GM11168 (cell line): ENCODE measurements around the gene CORO6.

ENCODE experiments used
- in situ Hi-C: fragments of 300-500 bp; cut with MboI; formaldehyde crosslinking; loops from one replicate; pipeline ENCODE4 v1.12.0; 2022; ENCODE audit warnings: low sequenced_read_pairs; ENCODE audit not compliant: unreplicated experiment

The CORO6 gene

DNA sequence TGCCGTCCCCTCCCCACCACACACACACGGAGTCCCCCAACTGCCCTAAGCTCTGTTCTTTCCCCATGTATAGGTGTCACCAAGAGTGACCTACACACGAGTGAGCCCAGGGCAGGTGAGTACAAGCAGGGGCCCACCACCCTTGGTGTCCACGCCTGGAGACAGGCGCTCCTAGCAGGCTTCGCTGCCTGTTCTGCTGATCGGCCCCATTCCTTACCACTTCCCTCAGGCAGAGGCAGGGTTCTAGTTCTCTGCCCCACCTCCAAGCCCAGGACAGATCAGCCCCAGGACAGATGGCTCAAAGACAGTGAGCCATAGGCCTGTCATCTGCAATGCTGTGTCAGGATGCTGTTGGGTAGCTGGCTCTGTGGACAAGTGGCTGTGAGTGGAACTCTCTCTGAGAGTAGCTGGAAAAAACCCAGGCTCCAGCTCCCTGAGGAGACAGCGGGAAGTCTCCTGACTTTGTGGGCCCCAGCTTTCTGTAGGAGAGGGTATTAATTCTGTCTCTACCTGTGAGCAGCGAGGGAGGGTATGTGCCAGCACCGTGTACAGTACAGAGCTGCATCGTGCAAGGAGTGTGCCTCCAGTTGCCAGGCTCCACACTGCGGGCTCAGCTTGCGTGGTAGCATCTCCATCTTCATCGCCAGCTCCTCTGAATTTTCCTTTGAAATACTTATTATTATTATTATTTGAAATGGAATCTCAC lies 53.3 kb downstream of the CORO6 start:
- in situ Hi-C loops: no loop called here

DNA sequence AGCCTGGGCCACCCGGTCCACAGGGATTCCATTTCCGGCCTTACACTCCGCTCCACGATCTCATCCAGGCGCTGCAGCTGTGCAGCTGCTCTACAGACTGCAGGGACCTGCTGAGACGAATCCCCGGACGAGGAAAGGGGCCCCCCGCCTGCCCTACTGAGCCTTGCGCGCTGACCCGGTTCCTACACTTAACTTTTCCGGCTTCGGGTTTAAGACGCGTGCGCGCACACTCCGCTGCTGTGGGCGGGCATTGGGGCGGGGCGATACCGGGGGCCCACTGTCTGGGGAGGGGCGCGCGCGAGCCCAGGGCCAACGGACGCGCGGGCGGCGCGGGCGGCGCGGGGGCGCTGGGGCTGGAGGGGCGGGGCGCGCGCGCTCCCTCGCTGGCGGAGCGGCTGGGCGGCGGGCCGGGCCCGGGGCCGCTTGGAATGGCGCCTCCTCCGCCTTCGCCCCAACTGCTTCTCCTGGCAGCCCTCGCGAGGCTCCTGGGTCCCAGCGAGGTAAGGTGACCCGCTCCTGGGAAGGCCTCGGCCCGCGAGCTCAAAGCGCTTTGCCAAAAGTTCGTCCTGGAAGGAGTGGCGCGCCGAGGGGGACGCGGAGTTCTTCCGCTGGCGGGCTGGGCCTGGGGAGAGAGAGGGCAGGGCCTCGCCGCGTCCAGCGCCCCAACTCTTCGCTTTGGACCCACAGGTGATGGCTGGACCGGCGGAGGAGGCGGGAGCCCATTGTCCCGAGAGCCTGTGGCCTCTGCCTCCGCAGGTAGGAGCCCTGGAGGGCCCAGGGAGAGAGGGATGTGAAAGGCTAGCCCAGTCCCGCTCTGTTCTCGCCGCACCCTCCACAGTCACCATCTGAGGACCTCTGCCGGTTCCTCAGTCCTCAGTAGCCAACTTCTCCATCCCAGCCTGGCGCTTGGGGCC lies 54.1 kb downstream of the CORO6 start, which contains the start of gene TP53I13:
Gene TP53I13, plus strand, starts transcription at position 371 of the 914 bp plus-strand sequence. Its CDS starts 58 bp downstream, at position 429.
- in situ Hi-C loops: no loop called here

DNA sequence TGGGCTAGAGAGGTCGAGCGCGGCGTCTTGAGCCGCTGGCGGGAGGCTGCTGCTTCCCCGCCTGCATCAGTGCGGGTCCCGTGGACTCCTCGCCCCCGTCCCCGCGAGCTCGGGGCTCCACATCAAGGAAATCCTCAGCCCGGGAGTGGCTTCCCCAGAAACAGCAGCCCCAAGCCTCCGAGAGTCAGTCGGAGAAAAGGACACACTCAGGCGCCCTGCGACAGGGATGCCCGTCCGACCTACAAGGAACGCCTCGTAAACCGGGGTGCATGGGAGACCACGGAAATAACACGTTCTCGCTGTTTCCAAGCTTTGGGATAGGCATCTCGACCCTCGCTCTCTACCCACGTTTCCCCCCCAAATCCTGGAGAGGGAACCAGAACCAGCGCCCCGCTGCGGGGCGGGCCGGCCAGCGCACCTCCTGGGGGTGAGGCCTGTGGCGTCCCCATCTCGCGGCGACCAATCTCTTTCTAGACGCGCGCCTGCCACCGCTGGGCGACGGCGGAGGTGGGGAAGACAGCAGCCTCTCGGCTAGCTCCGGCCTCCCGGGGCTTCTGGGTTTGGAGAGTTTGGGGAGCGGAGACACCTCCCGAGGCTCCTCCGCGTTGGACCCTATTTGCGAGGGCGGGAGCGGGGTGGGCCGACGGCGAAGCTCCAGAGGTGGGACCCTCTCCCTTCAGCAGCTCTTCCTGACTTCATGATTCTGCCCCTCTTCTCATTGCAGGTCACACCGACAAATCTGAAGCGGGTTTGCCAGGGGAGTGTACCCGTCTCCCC lies 55.0 kb downstream of the CORO6 start:
- in situ Hi-C loops: no loop called here

DNA sequence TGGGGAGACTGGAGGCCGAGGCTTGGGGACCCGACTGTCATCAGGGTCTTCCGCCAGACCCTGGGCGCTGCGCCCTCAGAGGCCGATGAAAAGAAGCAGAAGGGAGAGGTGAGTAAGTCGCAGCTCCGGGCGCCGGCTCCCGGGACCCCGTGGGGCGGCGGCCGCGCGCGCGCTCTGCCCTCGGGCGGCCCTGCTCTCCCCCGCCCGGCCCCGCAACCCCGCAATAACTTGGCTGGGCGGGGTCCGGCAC lies 55.5 kb downstream of the CORO6 start:
- in situ Hi-C loops: no loop called here

DNA sequence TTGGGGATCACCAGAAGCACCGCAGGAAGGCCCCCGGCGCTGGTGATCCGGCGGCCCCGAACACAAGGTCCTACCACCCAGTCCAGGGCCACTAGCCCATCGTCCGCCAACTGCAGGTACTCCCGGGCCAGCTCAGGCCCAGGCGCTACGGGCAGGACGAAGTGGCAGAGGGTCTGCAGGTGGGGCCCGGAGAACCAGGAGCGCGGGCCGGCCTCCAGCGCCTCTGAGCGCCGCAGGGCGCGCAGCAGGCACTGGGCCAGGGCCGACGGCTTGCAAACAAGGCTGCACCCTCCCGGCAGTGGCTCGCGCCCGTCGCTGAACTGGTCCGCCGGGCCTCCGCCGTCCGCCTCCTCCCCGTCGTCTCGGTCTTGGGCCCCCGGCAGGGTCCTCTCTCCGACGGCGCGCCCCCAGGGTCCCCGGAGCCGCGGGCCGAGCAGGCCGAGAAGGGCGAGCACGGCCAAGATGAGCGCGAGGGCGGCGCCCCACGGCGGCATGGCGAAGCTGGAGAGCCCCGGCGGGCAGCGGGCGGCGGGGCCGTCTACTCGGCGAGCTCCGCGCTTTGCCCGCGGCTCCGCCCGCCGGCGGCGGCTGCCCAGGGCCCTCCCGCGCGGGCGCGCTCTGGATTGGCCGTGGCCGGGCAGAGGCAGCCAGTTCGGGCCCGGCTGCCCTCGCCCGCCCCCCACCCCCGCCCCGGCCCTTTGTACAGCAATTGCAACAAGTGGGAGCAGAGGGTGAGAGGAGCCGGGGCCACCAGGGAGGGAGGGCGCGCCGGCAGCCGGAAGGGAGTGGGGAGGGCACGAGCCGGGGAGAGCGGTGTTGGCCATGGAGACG lies 56.0 kb downstream of the CORO6 start, which contains the start of gene ABHD15:
Gene ABHD15, minus strand, starts transcription at position 565 of the 831 bp plus-strand sequence. Its CDS starts 71 bp downstream, at position 494.
- in situ Hi-C loops: no loop called here

DNA sequence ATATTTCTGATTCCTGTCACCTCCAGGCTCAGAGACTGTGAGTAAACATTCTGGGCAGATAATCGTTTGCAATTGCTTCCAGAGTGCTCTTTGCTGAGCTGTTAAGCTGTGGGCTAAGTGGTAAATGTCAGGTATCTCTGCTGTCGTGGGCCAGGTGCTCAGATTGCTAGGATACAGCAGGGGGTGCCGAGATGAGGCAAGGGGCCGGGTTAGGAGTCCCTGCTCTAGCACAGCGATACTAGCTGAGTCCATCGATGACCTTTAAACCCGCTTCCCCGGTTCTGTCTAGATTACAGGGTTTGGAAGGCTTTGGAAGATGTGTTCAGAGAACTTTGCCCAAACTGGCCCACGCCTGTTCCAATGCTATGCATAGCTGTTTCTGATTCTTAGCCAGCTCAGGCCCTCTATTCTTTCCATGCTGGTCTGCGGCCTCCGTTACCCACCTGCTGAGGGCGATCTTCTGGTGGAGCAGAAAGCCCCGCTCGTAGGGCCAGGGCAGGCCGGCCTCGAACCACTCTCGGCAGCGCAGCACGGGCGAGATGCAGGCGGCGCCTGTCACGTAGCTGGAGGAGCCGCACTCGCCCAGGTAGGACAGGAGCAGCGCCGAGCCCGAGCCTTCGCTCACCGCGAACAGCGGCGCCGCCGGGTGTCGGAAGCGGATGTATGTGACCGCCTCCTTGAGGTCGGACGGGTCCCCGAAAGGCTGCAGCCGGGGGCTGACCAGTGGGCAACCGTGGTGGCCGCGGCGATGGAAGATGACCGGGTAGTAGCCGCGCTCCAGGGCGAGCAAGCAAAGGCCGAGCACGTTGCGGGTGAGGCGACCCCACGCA lies 56.9 kb downstream of the CORO6 start:
- in situ Hi-C loops: no loop called here
